DOHH2 (cell line): ENCODE results near the gene ANO4.

Experiments used
- H3F3A ChIP-seq: fragments of 200-600 bp; sonication (generic), shearing (Covaris generic); 2 replicates; pipeline ENCODE4 v1.6.0; 2016; ENCODE audit warnings: antibody characterized with exemption, mild to moderate bottlenecking; ENCODE audit not compliant: control insufficient read depth, insufficient read depth
- H3K27ac ChIP-seq: fragments of 200-600 bp; sonication (generic); 2 replicates; pipeline ENCODE4 v1.5.1; 2014; ENCODE audit warnings: low read depth, mild to moderate bottlenecking, low read length, moderate library complexity
- H3K27me3 ChIP-seq: fragments of 200-600 bp; sonication (generic); 2 replicates; pipeline ENCODE4 v1.6.1; 2014; ENCODE audit warnings: mild to moderate bottlenecking, low read length, mixed read lengths; ENCODE audit not compliant: control insufficient read depth
- H3K36me3 ChIP-seq: fragments of 200-600 bp; sonication (generic); 2 replicates; pipeline ENCODE4 v1.6.1; 2014; ENCODE audit warnings: mild to moderate bottlenecking, low read length, moderate library complexity, mixed read lengths; ENCODE audit not compliant: control insufficient read depth
- H3K4me1 ChIP-seq: fragments of 200-600 bp; sonication (generic); 2 replicates; pipeline ENCODE4 v1.6.1; 2014; ENCODE audit warnings: mild to moderate bottlenecking, low read length, mixed read lengths; ENCODE audit not compliant: control insufficient read depth
- H3K4me2 ChIP-seq: fragments of 200-600 bp; sonication (generic); 2 replicates; pipeline ENCODE4 v1.6.0; 2014; ENCODE audit warnings: mild to moderate bottlenecking, low read length, moderate library complexity
- H3K4me3 ChIP-seq: fragments of 200-600 bp; sonication (generic); 2 replicates; pipeline ENCODE4 v1.5.1; 2014; ENCODE audit warnings: mild to moderate bottlenecking, low read length, mixed read lengths
- H3K79me2 ChIP-seq: fragments of 200-600 bp; sonication (generic); 2 replicates; pipeline ENCODE4 v1.6.1; 2014; ENCODE audit warnings: mild to moderate bottlenecking, low read length, mixed read lengths; ENCODE audit not compliant: control insufficient read depth
- H3K9me2 ChIP-seq: fragments of 200-600 bp; sonication (generic); replicated peaks from 2 replicates; pipeline ENCODE4 v1.6.1; 2014; ENCODE audit warnings: mild to moderate bottlenecking, low read length, mixed read lengths; ENCODE audit not compliant: control insufficient read depth
- H3K9me3 ChIP-seq: fragments of 200-600 bp; sonication (generic); 2 replicates; pipeline ENCODE4 v1.6.1; 2014; ENCODE audit warnings: antibody characterized with exemption, low read length, mixed read lengths; ENCODE audit not compliant: control insufficient read depth, insufficient read depth
- H4K20me1 ChIP-seq: fragments of 200-600 bp; sonication (generic); 2 replicates; pipeline ENCODE4 v1.6.0; 2014; ENCODE audit warnings: low read depth, mild to moderate bottlenecking, antibody characterized with exemption, low read length, moderate library complexity; ENCODE audit not compliant: control insufficient read depth, insufficient read depth
- EZH2phosphoT487 ChIP-seq: fragments of 200-600 bp; sonication (generic); IDR thresholded peaks from 2 replicates; pipeline ENCODE4 v1.6.1; 2017; ENCODE audit warnings: borderline replicate concordance, mild to moderate bottlenecking, antibody characterized with exemption, low read length, moderate library complexity, mixed read lengths
- TF ChIP-seq, protein P1 (sequence below): fragments of 200-600 bp; sonication (generic); IDR thresholded peaks from one replicate; pipeline ENCODE4 v1.5.1; 2014; ENCODE audit warnings: antibody characterized with exemption, mild to moderate bottlenecking, low read depth, low read length; ENCODE audit not compliant: poor library complexity, severe bottlenecking

Gene ANO4

GRCh38 chr12:100794441-100795173 is at the start of gene ANO4:
ANO4 (plus strand) TSS chr12:100794776; CDS start chr12:100901786, 107,010 bp downstream.
- TF ChIP-seq, protein P1, sequence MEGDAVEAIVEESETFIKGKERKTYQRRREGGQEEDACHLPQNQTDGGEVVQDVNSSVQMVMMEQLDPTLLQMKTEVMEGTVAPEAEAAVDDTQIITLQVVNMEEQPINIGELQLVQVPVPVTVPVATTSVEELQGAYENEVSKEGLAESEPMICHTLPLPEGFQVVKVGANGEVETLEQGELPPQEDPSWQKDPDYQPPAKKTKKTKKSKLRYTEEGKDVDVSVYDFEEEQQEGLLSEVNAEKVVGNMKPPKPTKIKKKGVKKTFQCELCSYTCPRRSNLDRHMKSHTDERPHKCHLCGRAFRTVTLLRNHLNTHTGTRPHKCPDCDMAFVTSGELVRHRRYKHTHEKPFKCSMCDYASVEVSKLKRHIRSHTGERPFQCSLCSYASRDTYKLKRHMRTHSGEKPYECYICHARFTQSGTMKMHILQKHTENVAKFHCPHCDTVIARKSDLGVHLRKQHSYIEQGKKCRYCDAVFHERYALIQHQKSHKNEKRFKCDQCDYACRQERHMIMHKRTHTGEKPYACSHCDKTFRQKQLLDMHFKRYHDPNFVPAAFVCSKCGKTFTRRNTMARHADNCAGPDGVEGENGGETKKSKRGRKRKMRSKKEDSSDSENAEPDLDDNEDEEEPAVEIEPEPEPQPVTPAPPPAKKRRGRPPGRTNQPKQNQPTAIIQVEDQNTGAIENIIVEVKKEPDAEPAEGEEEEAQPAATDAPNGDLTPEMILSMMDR = no peak
- no peak for TF ChIP-seq EZH2phosphoT487
- H4K20me1 ChIP-seq = no peaks in the 10 kb centered on the region
- no peaks in the 10 kb centered on the region for H3K36me3 ChIP-seq
- no peaks in the 10 kb centered on the region for H3K9me2 ChIP-seq
- H3K9me3 ChIP-seq = no peaks in the 10 kb centered on the region
- H3K4me1 ChIP-seq = no peaks in the 10 kb centered on the region
- H3K4me3 ChIP-seq = no peak within 1 kb of the TSS
- H3K79me2 ChIP-seq = no peaks in the 10 kb centered on the region
- peaks cover 29% of the 10 kb centered on the region for H3K27me3 ChIP-seq
- no peaks in the 10 kb centered on the region for H3F3A ChIP-seq
- no peak within 1 kb of the TSS for H3K27ac ChIP-seq
- no peak within 1 kb of the TSS for H3K4me2 ChIP-seq

GRCh38 chr12:100745378-100746071 is 49.1 kb upstream of the ANO4 start:
- Histone ChIP-seq H3K4me1 (no peaks in the 10 kb centered on the region), H3K27me3 (no peaks in the 10 kb centered on the region), H3K36me3 (no peaks in the 10 kb centered on the region), H3K9me3 (no peaks in the 10 kb centered on the region), H3K9me2 (no peaks in the 10 kb centered on the region), H3F3A (no peaks in the 10 kb centered on the region), H3K79me2 (no peaks in the 10 kb centered on the region), H3K27ac (no peak overlapping the region), H3K4me2 (no peak overlapping the region), H3K4me3 (no peak overlapping the region), H4K20me1 (no peaks in the 10 kb centered on the region)
- TF ChIP-seq, protein P1 = no peak
- TF ChIP-seq EZH2phosphoT487 = no peak

DNA sequence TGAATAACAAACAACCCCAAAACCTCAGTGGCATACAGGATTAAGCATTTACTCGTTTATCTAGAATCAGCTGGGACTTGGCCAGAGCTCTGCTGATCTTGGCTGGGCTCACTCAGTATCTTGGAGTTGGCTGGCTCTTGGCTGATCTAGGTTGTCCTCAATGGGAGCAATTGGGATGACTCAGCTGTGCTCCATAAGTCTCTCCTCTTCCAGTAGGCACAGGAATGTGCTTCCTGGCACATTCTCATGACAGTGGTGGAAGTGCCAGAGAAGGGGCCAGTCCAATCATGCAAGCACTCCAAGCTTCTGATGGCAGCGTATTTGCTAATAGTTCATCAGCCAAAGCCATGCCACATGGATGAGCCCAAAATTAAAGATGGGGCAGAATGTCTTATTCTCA is 41.7 kb upstream of the ANO4 start:
- Histone ChIP-seq H3K4me2 (no peak overlapping the region), H3K9me3 (no peaks in the 10 kb centered on the region), H3F3A (no peaks in the 10 kb centered on the region), H3K36me3 (no peaks in the 10 kb centered on the region), H3K4me1 (no peaks in the 10 kb centered on the region), H3K9me2 (no peaks in the 10 kb centered on the region), H3K27me3 (no peaks in the 10 kb centered on the region), H3K27ac (no peak overlapping the region), H3K79me2 (no peaks in the 10 kb centered on the region), H3K4me3 (no peak overlapping the region), H4K20me1 (no peaks in the 10 kb centered on the region)
- TF ChIP-seq, protein P1 = no peak
- no peak for TF ChIP-seq EZH2phosphoT487
